ENCODE data around the gene TMEM140.

The TMEM140 gene

GRCh38 chr7:135147899-135148721 lies at the start of gene TMEM140:
Gene TMEM140 (plus strand): TSS chr7:135148072. CDS start chr7:135164442, 16,370 bp downstream.
- peak; percentile 92 for DNase-seq (ENCODE audit: low spot score)

DNA sequence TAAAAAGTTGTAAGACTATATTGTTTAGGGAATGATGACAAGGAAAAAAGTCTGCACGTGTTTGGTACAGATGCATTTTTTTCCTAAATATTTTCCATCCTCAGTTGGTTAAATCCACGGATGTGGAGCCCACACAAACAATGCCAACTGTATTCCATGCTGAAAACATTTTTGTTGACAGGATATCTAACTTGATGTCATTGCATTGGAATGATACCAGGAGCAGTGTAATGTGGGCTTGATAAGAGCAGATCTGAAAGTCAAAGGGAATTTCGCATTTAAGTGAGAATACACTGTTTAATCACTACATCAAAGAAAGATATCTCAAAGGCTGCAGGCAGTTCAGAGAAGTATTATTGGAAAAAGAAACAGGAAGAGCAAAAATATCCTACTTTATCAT lies 49.5 kb upstream of the TMEM140 start:
- no peak for DNase-seq (ENCODE audit: low spot score)

DNA sequence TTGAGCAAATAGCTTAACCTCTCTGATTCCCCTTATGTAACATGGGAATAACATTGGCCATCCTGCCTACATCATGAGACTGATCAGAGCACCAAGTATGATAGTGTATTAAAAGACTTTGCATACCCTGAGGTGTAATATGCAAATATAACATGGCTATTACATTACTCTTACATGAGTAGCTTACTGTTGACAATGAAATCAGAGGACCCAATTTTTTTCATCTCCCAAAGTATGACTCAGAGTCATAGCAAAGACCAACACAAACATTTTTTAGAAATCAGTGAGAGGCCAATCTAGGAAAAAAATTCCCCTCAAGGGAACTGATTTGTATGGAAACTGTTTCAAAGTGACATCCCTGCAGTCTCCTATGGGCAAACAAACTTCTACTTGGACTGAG lies 47.0 kb upstream of the TMEM140 start:
- DNase-seq (ENCODE audit: low spot score), result no peak

DNA sequence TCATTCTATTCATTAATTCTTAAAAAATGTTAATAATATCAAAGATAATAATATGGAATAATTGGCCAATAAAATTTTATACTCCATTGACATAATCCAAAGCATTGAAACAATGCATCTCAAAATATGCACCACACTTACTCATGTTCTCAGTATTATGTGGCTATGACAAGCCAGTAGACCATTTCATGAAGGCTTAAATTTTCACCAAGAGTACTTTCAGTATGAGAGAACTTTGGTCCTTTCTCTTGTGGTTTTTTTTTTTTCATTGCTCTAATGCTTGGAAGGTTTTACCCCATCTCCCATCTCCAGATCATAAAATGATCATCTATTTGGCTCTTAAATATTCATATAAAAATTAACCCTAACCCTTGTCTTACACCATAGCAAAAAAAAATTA lies 45.5 kb upstream of the TMEM140 start:
- no peak for DNase-seq (ENCODE audit: low spot score)

DNA sequence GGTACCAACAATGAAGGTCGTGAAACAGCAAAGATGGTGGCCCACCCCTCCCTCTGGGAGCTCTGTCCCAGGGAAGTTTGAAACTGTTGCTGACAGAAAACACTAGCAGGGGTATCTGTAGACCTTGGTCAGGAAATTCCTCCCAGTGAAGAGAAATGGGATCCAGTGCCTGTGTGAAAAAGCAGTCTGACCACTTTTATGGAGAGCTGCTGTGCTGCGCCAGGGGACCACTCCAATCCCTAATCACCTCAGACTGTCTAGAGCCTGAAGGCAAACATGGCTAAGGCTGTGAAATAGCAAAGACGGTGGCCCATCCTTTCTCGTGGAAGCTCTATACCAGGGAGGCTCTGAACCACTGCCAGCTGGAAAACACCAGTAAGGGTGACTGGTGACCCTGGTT lies 38.3 kb upstream of the TMEM140 start:
- no peak for DNase-seq (ENCODE audit: low spot score)

- no peak for DNase-seq (ENCODE audit: low spot score)
Observed at GRCh38 chr7:135109976-135110375, 37.9 kb upstream of the TMEM140 start.

DNA sequence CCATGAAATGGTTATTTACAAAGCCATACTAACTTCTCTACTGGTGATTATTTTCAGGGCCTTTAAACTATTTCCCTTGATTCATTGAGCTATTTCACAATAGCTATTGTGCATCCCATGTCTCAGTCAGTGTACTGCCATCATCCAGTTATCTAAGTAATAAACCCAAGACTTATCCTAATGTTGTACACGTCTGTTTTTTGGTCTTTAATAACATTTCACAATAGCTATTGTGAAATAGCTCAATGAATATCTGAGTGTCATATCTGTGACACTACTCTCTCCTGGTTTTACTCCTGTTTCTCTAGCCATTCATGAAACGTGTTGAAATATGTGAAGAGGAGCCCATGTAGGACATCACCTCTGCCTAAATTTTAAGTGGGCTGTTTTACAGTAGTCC lies 36.5 kb upstream of the TMEM140 start:
- no peak for DNase-seq (ENCODE audit: low spot score)

DNA sequence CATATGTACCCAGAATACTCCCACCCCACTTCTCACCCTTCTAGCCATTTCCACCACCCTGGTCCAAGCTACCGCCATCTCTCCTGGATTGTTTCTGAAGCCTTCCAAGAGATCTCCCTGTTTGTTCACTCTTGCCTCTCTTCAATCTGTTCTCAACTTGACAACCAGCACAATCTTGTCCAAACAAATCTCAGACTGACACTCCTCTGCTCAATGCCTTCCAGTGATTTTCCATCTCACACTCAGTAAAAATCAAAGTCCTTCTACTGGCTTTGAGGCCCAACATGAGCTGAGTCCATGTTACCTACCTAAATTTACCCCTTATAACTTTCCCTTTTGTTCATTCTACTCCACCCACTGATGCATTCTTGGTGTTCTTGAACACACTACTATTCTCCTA lies 33.2 kb upstream of the TMEM140 start:
- DNase-seq (ENCODE audit: low spot score), result no peak

GRCh38 chr7:135117096-135117495 lies 30.8 kb upstream of the TMEM140 start:
- no peak for DNase-seq (ENCODE audit: low spot score)

DNA sequence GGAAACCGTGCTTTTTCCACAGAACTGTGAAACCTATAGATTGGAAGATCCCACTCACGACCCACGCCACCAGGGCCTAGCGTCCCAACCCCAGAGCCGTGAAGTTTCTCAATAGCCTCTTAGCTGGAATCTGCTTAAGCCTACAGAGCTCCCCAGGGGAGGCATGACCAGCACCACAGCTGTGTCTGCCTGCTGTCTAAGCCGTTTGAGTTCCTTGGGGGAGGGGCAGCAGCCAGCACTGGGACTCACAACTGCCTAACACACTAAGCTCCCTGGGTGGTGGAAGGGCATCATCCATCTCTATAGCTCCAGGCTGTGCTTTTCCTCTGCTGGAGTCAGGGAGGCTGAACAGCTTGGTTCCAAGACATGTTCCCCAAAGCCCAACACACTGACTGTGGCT lies 26.0 kb upstream of the TMEM140 start:
- DNase-seq (ENCODE audit: low spot score), result no peak

DNA sequence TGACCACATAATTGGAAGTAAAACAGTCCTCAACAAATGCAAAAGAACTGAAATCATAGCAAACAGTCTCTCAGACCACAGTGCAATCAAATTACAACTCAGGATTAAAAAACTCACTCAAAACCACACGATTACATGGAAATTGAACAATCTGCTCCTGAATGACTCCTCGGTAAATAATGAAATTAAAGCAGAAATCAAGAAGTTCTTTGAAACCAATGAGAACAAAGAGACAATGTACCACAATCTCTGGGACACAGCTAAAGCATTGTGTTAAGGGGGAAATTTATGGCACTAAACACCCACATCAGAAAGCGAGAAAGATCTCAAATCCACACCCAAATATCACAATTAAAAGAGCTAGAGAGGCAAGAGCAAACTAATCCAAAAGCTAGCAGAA lies 23.2 kb upstream of the TMEM140 start:
- peak; percentile 59 for DNase-seq (ENCODE audit: low spot score)

DNA sequence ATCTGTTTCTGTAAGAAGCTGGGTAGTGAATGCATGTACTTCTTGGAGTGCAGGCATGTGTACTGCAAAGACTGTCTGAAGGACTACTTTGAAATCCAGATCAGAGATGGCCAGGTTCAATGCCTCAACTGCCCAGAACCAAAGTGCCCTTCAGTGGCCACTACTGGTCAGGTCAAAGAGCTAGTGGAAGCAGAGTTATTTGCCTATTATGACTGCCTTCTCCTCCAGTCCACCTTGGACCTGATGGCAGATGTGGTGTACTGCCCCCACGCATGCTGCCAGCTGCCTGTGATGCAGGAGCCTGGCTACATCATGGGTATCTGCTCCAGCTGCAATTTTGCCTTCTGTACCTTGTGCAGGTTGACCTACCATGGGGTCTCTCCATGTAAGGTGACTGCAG lies 18.9 kb upstream of the TMEM140 start:
- DNase-seq (ENCODE audit: low spot score), result no peak

DNA sequence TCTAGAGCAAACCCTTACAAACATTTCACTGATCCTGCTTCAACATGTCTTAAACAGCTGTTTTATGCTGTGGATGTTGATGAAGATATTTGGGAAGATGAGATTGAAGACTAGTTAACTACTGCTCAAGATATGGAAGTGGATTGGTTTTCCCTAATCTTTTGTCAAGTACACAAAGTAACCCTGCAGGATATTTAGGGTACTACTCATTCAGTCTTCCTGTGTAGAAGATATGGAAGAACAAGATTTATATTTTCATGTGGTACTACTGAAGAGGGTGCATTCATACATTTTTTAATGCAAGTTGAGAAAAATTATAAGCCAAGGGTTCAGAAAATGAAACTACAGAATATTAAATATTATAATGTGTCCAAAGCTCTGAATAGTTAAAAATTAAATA lies 18.3 kb upstream of the TMEM140 start:
- DNase-seq (ENCODE audit: low spot score), result no peak

GRCh38 chr7:135143885-135144668 lies 3.8 kb upstream of the TMEM140 start:
- no peak for DNase-seq (ENCODE audit: low spot score)

GRCh38 chr7:135147341-135147898 lies 452 bp upstream of the TMEM140 start:
- DNase-seq (ENCODE audit: low spot score), result peak; percentile 65

DNA sequence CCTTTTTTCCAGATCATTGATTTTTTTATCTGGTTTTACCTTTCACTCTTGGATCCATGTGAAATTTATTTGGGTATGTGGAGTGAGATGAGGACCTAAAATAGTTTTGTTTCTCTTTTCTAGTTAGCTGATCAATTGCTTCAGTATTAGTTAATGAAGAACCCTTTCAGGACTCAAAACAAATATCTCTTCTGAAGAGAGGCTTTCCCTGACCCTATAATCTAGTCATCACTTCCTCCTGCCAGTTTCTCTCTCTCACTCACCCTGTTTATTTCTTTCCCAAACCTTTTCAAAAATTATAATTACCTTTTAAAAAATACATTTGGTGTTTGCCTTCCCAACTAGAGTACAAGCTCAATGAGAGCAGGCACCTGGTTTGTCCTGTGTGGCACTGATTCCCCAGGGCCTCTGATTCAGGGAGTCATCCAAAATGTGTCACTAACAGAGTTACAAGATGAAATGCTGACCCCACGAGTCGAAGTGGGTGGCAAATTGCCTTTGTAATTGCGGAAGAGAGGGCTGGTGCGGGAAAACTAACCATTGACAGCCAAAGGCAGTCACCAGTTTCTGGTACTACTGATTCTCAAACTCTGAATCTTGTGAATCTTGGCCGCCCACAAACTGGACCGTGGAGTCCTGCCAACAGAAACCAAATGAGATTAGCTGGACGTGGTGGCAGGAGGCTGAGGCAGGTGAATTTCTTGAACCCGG lies 2.4 kb downstream of the TMEM140 start:
- no peak for DNase-seq (ENCODE audit: low spot score)

DNA sequence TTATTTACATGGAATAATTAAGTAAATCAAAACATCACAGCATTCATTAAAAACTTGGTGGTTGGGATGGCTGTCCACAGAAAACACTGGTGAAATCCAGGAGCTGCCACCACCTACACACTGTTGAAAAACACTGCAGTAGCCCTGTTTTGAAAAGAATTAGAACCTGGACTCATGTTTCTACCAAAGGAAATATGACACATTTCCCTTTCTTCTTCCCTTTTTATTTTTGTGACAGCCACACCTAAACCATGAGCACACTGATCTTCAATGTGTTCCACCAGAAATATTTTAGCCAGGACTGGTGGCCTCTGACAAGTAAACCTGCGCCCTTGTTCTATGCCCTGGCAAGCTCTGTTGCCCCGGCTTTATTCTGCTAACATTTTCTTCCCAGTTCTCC lies 3.3 kb downstream of the TMEM140 start:
- DNase-seq (ENCODE audit: low spot score), result no peak

GRCh38 chr7:135151533-135151932 lies 3.7 kb downstream of the TMEM140 start:
- DNase-seq (ENCODE audit: low spot score), result no peak

DNA sequence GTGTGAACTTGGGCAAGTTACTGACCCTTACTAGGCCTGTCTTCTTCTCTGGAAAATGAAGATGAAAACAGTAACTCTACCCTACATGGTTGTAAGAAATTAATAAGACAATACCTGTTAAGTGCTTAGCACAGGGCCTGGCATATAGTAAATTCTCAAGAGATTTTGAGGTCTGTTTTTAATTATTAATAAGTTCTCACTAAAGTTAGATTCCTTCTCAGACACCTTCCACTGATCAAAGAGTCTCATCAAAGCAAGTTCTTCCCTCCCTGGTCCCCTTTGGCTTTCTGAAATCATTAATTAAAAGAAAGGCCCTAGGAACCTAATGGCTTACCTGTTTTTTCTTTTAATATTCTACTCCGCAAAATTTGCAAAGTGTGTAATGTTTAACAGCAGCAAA lies 4.6 kb downstream of the TMEM140 start:
- no peak for DNase-seq (ENCODE audit: low spot score)

DNA sequence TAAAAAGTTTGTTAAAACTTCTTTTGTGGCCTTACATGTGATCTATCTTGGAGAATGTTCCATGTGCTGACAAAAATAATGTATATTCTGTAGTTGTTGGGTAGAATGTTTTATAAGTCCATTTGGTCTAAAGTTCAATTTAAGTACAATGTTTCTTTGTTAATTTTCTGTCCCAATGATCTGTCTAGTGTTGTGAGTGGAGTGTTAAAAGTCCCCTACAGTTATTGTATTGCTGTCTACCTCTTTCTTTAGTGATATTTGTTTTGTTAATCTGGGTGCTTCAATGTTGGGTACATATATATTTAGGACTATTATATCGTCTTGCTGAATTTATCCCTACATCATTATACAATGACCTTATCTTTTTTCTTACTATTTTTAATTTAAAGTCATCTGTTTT lies 6.9 kb downstream of the TMEM140 start:
- no peak for DNase-seq (ENCODE audit: low spot score)

GRCh38 chr7:135156290-135156689 lies 8.4 kb downstream of the TMEM140 start:
- no peak for DNase-seq (ENCODE audit: low spot score)

DNA sequence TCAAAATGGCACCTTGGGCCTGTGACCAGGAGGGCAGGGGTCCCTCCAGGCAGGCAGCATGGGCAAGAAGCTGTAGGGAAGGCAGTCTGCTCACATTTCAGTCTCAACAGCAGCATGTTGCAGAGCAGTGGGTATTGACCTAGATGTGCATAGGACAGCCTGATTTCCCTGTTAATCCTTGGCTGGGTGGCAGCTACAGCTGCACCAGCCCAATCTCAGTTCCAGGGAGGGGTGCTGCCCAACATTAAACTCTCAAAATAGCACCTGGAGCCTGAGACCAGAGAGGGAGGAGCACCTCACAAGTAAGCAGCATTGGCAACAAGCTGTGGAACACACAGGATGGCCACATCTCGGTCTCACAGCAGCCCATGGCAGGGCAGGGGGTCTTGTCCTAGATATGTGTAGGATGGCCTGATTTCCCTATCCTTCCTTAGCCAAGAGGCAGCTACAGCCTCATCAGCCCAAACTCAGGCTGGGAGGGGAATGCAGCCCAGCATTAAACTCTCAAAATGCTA lies 10.3 kb downstream of the TMEM140 start:
- DNase-seq (ENCODE audit: low spot score), result no peak

Measured in pons (tissue), 1 donor.